ENCODE data around the gene TAF4.
"Not testable (repeated sequence)": the region's sequence is repeated elsewhere in the genome, so short reads cannot be mapped to it uniquely, and the experiment has no call there.

Gene TAF4

GRCh38 chr20:62056975-62057374, 8.7 kb downstream of the TAF4 start:
- TF ChIP-seq CTCF (IDR thresholded peaks at IDR 0.05), result no peak

GRCh38 chr20:62056377-62056776, 9.3 kb downstream of the TAF4 start:
- Histone ChIP-seq H3K4me3 (ENCODE audit: low read depth in 1 of 2, low read length in 1 of 2) (no peak overlapping the region), H3K9me3 (no peaks in the 10 kb centered on the region), H3K27me3 (no peaks in the 10 kb centered on the region), H3K27ac (no peak overlapping the region), H3K36me3 (peaks cover 29% of the 10 kb centered on the region), H3K4me1 (ENCODE audit: control insufficient read depth in 1 of 2, insufficient read depth in 1 of 2, low read depth in 1 of 2, low read length in 1 of 2) (no peaks in the 10 kb centered on the region)
- no peak for TF ChIP-seq CTCF (IDR thresholded peaks at IDR 0.05)

More at GRCh38 chr20:62056975-62057374, 8.7 kb downstream of the TAF4 start:
- peaks cover 29% of the 10 kb centered on the region for H3K36me3 ChIP-seq
- no peaks in the 10 kb centered on the region for H3K4me1 ChIP-seq (ENCODE audit: control insufficient read depth in 1 of 2, insufficient read depth in 1 of 2, low read depth in 1 of 2, low read length in 1 of 2)
- H3K4me3 ChIP-seq (ENCODE audit: low read depth in 1 of 2, low read length in 1 of 2), result no peak overlapping the region
- H3K9me3 ChIP-seq, result no peaks in the 10 kb centered on the region
- no peak overlapping the region for H3K27ac ChIP-seq
- no peaks in the 10 kb centered on the region for H3K27me3 ChIP-seq

GRCh38 chr20:62055862-62056115, 9.9 kb downstream of the TAF4 start:
- not testable (repeated sequence) for H3K9me3 ChIP-seq; H3K4me1 ChIP-seq (ENCODE audit: control insufficient read depth in 1 of 2, insufficient read depth in 1 of 2, low read depth in 1 of 2, low read length in 1 of 2); H3K4me3 ChIP-seq (ENCODE audit: low read depth in 1 of 2, low read length in 1 of 2); H3K27me3 ChIP-seq; H3K27ac ChIP-seq
- H3K36me3 ChIP-seq, result peaks cover 29% of the 10 kb centered on the region

GRCh38 chr20:62055106-62055861, 10.4 kb downstream of the TAF4 start:
- no peak for TF ChIP-seq CTCF (IDR thresholded peaks at IDR 0.05)
- H3K4me1 ChIP-seq (ENCODE audit: control insufficient read depth in 1 of 2, insufficient read depth in 1 of 2, low read depth in 1 of 2, low read length in 1 of 2), result no peaks in the 10 kb centered on the region
- peaks cover 29% of the 10 kb centered on the region for H3K36me3 ChIP-seq
- no peaks in the 10 kb centered on the region for H3K9me3 ChIP-seq
- H3K27me3 ChIP-seq, result no peaks in the 10 kb centered on the region
- no peak overlapping the region for H3K4me3 ChIP-seq (ENCODE audit: low read depth in 1 of 2, low read length in 1 of 2)
- H3K27ac ChIP-seq, result no peak overlapping the region

- peaks cover 29% of the 10 kb centered on the region for H3K36me3 ChIP-seq
- TF ChIP-seq CTCF (IDR thresholded peaks at IDR 0.05), result no peak
- H3K27me3 ChIP-seq, result no peaks in the 10 kb centered on the region
- H3K4me3 ChIP-seq (ENCODE audit: low read depth in 1 of 2, low read length in 1 of 2), result no peak overlapping the region
- no peaks in the 10 kb centered on the region for H3K4me1 ChIP-seq (ENCODE audit: control insufficient read depth in 1 of 2, insufficient read depth in 1 of 2, low read depth in 1 of 2, low read length in 1 of 2)
- no peak overlapping the region for H3K27ac ChIP-seq
- H3K9me3 ChIP-seq, result no peaks in the 10 kb centered on the region
These were observed 11.2 kb downstream of the TAF4 start for GRCh38 chr20:62054451-62054953.

- Histone ChIP-seq H3K27me3 (no peaks in the 10 kb centered on the region), H3K9me3 (no peaks in the 10 kb centered on the region), H3K4me1 (ENCODE audit: control insufficient read depth in 1 of 2, insufficient read depth in 1 of 2, low read depth in 1 of 2, low read length in 1 of 2) (no peaks in the 10 kb centered on the region), H3K36me3 (peaks cover 26% of the 10 kb centered on the region), H3K27ac (no peak overlapping the region), H3K4me3 (ENCODE audit: low read depth in 1 of 2, low read length in 1 of 2) (no peak overlapping the region)
- no peak for TF ChIP-seq CTCF (IDR thresholded peaks at IDR 0.05)
These were observed 12.1 kb downstream of the TAF4 start for GRCh38 chr20:62053465-62054196.

Measured in neutrophil (primary cell).